Liver (tissue), 3 donors: ENCODE measurements around the gene C9orf153.

Source experiments
- EGR1 ChIP-seq, 2 donors: IDR thresholded peaks; 2 replicates each; pipeline ENCODE4 v1.6.1; 2016 to 2018; ENCODE audit warnings: antibody characterized with exemption in 2 of 2, low read depth in 2 of 2
- GABPA ChIP-seq, 2 donors: IDR thresholded peaks in 1 of 2; conservative IDR thresholded peaks in 1 of 2; 2 replicates each; pipeline ENCODE4 v1.6.1; 2016; ENCODE audit warnings: antibody characterized with exemption in 2 of 2, mild to moderate bottlenecking in 1 of 2, moderate library complexity in 1 of 2
- JUND ChIP-seq, 2 donors: IDR thresholded peaks; 2 replicates each; pipeline ENCODE4 v1.6.1; 2016; ENCODE audit warnings: antibody characterized with exemption in 2 of 2
- RAD21 ChIP-seq, 2 donors: IDR thresholded peaks; 2 replicates each; pipeline ENCODE4 v1.6.1; 2016; ENCODE audit warnings: antibody characterized with exemption in 2 of 2, mild to moderate bottlenecking in 2 of 2
- SP1 ChIP-seq: IDR thresholded peaks from 2 replicates; pipeline ENCODE4 v1.6.1; 2018; ENCODE audit warnings: antibody characterized with exemption, mild to moderate bottlenecking
- TAF1 ChIP-seq: conservative IDR thresholded peaks from 2 replicates; pipeline ENCODE4 v1.6.1; 2016; ENCODE audit warnings: antibody characterized with exemption, mild to moderate bottlenecking
- TF ChIP-seq, protein P1 (sequence below): fragments of 150-350 bp; IDR thresholded peaks from 2 replicates; pipeline ENCODE4 v1.5.1; 2017; ENCODE audit warnings: improper control_type of control experiment, low read depth, low read length; ENCODE audit not compliant: missing input control
- TF ChIP-seq, protein P2 (sequence below): IDR thresholded peaks from 2 replicates; pipeline ENCODE4 v1.6.1; 2016; ENCODE audit warnings: antibody characterized with exemption
- TF ChIP-seq, protein P3 (sequence below): IDR thresholded peaks from 2 replicates; pipeline ENCODE4 v1.6.1; 2016; ENCODE audit warnings: antibody characterized with exemption
- TF ChIP-seq, protein P4 (sequence below): IDR thresholded peaks from 2 replicates; pipeline ENCODE4 v1.6.1; 2016; ENCODE audit warnings: antibody characterized with exemption
- TF ChIP-seq, protein P5 (sequence below): IDR thresholded peaks from 2 replicates; pipeline ENCODE4 v1.6.1; 2016; ENCODE audit warnings: antibody characterized with exemption, mild to moderate bottlenecking
- donor health status: healthy.
- donor health status: healthy.

DNA sequence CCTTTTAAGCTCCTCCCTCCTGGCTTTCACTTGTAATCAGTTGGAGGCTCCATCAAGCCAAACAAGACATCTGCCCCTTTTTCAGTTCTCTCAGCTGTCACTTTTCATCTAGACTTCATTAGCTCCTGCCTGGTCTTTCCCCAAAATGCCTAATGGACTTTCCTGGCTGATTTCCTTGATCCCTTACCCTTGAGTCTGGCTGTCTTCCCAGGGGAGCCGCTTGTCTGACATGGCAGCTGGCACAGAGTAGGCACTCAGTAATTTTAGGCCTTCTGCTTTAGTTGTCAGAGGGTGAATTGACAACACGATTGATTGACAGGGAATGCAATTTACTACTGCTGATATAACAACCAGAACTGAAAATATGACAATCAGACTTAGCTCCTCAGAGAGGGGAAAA, 2.1 kb downstream of the C9orf153 start:
- TF ChIP-seq, protein P1, sequence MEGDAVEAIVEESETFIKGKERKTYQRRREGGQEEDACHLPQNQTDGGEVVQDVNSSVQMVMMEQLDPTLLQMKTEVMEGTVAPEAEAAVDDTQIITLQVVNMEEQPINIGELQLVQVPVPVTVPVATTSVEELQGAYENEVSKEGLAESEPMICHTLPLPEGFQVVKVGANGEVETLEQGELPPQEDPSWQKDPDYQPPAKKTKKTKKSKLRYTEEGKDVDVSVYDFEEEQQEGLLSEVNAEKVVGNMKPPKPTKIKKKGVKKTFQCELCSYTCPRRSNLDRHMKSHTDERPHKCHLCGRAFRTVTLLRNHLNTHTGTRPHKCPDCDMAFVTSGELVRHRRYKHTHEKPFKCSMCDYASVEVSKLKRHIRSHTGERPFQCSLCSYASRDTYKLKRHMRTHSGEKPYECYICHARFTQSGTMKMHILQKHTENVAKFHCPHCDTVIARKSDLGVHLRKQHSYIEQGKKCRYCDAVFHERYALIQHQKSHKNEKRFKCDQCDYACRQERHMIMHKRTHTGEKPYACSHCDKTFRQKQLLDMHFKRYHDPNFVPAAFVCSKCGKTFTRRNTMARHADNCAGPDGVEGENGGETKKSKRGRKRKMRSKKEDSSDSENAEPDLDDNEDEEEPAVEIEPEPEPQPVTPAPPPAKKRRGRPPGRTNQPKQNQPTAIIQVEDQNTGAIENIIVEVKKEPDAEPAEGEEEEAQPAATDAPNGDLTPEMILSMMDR, result no peak
- TF ChIP-seq GABPA (IDR thresholded peaks at IDR 0.05 in 1 of 2, conservative IDR thresholded peaks at IDR 0.05 in 1 of 2) (no peak), TAF1 (no peak), SP1 (no peak), JUND (IDR thresholded peaks at IDR 0.05) (no peak), EGR1 (IDR thresholded peaks at IDR 0.05; ENCODE audit: low read depth in 2 of 2) (no peak), RAD21 (IDR thresholded peaks at IDR 0.05) (no peak)
- TF ChIP-seq, protein P2, sequence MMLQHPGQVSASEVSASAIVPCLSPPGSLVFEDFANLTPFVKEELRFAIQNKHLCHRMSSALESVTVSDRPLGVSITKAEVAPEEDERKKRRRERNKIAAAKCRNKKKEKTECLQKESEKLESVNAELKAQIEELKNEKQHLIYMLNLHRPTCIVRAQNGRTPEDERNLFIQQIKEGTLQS, result no peak
- TF ChIP-seq, protein P3, sequence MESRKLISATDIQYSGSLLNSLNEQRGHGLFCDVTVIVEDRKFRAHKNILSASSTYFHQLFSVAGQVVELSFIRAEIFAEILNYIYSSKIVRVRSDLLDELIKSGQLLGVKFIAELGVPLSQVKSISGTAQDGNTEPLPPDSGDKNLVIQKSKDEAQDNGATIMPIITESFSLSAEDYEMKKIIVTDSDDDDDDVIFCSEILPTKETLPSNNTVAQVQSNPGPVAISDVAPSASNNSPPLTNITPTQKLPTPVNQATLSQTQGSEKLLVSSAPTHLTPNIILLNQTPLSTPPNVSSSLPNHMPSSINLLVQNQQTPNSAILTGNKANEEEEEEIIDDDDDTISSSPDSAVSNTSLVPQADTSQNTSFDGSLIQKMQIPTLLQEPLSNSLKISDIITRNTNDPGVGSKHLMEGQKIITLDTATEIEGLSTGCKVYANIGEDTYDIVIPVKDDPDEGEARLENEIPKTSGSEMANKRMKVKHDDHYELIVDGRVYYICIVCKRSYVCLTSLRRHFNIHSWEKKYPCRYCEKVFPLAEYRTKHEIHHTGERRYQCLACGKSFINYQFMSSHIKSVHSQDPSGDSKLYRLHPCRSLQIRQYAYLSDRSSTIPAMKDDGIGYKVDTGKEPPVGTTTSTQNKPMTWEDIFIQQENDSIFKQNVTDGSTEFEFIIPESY, result no peak
- TF ChIP-seq, protein P4, sequence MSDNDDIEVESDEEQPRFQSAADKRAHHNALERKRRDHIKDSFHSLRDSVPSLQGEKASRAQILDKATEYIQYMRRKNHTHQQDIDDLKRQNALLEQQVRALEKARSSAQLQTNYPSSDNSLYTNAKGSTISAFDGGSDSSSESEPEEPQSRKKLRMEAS, result no peak
- TF ChIP-seq, protein P5, sequence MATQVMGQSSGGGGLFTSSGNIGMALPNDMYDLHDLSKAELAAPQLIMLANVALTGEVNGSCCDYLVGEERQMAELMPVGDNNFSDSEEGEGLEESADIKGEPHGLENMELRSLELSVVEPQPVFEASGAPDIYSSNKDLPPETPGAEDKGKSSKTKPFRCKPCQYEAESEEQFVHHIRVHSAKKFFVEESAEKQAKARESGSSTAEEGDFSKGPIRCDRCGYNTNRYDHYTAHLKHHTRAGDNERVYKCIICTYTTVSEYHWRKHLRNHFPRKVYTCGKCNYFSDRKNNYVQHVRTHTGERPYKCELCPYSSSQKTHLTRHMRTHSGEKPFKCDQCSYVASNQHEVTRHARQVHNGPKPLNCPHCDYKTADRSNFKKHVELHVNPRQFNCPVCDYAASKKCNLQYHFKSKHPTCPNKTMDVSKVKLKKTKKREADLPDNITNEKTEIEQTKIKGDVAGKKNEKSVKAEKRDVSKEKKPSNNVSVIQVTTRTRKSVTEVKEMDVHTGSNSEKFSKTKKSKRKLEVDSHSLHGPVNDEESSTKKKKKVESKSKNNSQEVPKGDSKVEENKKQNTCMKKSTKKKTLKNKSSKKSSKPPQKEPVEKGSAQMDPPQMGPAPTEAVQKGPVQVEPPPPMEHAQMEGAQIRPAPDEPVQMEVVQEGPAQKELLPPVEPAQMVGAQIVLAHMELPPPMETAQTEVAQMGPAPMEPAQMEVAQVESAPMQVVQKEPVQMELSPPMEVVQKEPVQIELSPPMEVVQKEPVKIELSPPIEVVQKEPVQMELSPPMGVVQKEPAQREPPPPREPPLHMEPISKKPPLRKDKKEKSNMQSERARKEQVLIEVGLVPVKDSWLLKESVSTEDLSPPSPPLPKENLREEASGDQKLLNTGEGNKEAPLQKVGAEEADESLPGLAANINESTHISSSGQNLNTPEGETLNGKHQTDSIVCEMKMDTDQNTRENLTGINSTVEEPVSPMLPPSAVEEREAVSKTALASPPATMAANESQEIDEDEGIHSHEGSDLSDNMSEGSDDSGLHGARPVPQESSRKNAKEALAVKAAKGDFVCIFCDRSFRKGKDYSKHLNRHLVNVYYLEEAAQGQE, result no peak
